Cardiac atrium fibroblast (primary cell): Measurements from ENCODE around the gene IMMP2L. TPM values are rescaled to one million over a fixed set of nuclear protein-coding genes. Genes with fewer than 3 reads are reported as not detected.

ENCODE experiments used
- total RNA-seq: library from RNA; depleted of rRNA; stranded (reverse); fragments of >200 nt; gene quantifications from 2 replicates; pipeline ENCODE4 v1.2.3, GENCODE V29; 2015

The IMMP2L gene
- total RNA-seq: 6.5 and 9.2 TPM in 2 replicates

GRCh38 chr7:111561904-111562732 is at the start of gene IMMP2L:
Gene IMMP2L (minus strand): TSS chr7:111562492.

GRCh38 chr7:111090846-111091245 is 471.4 kb downstream of the IMMP2L start, which contains the start of gene LRRN3:
Gene LRRN3 (plus strand): TSS chr7:111091127. CDS start chr7:111122773, 31,646 bp downstream.

